HCT116 (cell line): Measurements from ENCODE around the gene MME. TPM values are rescaled to one million over a fixed set of nuclear protein-coding genes. Genes with fewer than 3 reads are reported as not detected.

Source experiments
- ATAC-seq: fragments of 200-7000 bp; cut with Tn5 transposase; 2 replicates; pipeline ENCODE4 v1.9.1; 2020; ENCODE audit warnings: mild to moderate bottlenecking, moderate library complexity
- BruUV-seq: library from RNA; stranded (reverse); fragments of 400-500 nt; replicated peaks from 2 replicates; lab custom pipeline; 2021; lab: Mats Ljungman, UMichigan
- CTCF ChIA-PET: fragments of 300-600 bp; sonication (Branson Sonifier 250); formaldehyde crosslinking; loops from one replicate; lab custom pipeline; 2021; ENCODE audit warnings: antibody characterized with exemption; lab: Charles Lee
- POLR2A ChIA-PET: fragments of 300-600, 350-600 bp; sonication (Branson Sonifier 250); formaldehyde crosslinking; loops from one replicate; lab custom pipeline; 2021; ENCODE audit warnings: antibody characterized with exemption; lab: Charles Lee
- RAD21 ChIA-PET, 2 experiments: fragments of 300-600 bp; sonication (Branson Sonifier 250); formaldehyde crosslinking; loops; one replicate each; lab custom pipeline; 2023; ENCODE audit warnings: low total read pairs in 2 of 2; ENCODE audit not compliant: uncharacterized antibody in 2 of 2, unreplicated experiment in 2 of 2, low non-redundant PET in 1 of 2; lab: Charles Lee
- DNase-seq: peaks from one replicate; pipeline ENCODE4 v3.0.0-alpha.2; 2010; ENCODE audit warnings: low read depth, low spot score
- H2AFZ ChIP-seq: fragments of 200-600 bp; shearing (Covaris generic), sonication (generic); 2 replicates; pipeline ENCODE4 v1.6.1; 2017; ENCODE audit warnings: low read depth, mixed run types, mixed read lengths, antibody characterized with exemption, low read length; ENCODE audit not compliant: poor library complexity, severe bottlenecking
- H3K27ac ChIP-seq: 2 replicates; pipeline ENCODE4 v1.5.1; 2012; ENCODE audit warnings: low read depth, low read length
- H3K27me3 ChIP-seq: fragments of 200-600 bp; sonication (generic); 2 replicates; pipeline ENCODE4 v1.6.1; 2016; ENCODE audit warnings: mixed run types, low read length, mixed read lengths; ENCODE audit not compliant: insufficient read depth
- H3K36me3 ChIP-seq, 2 experiments: fragments of 200-500 bp in 1 of 2; fragments of 200-600 bp in 1 of 2; sonication (Bioruptor generic) in 1 of 2; sonication (generic) in 1 of 2; 2 replicates each; pipeline versions ENCODE4 v1.5.1 to v1.6.1; 2014 to 2016; ENCODE audit warnings: low read length in 2 of 2, inconsistent platforms in 1 of 2, mixed read lengths in 1 of 2, mixed run types in 1 of 2; ENCODE audit not compliant: insufficient read depth in 2 of 2, control insufficient read depth in 1 of 2
- H3K4me1 ChIP-seq, 2 experiments: fragments of 200-600 bp in 1 of 2; sonication (generic) in 1 of 2; 2 replicates each; pipeline versions ENCODE4 v1.5.1 to v1.6.1; 2012 to 2017; ENCODE audit warnings: low read length in 2 of 2, inconsistent platforms in 1 of 2, mild to moderate bottlenecking in 1 of 2, mixed read lengths in 1 of 2, mixed run types in 1 of 2, moderate library complexity in 1 of 2; ENCODE audit not compliant: insufficient read depth in 2 of 2, control insufficient read depth in 1 of 2
- H3K4me2 ChIP-seq: fragments of 200-600 bp; sonication (generic); 2 replicates; pipeline ENCODE4 v1.6.1; 2017; ENCODE audit warnings: mixed run types, low read length, mixed read lengths
- H3K4me3 ChIP-seq, 2 experiments: fragments of 200-600 bp in 1 of 2; sonication (generic) in 1 of 2; replicated peaks in 1 of 2; 2 replicates each; pipeline ENCODE4 v1.5.1; 2011 to 2016; ENCODE audit warnings: low read length in 2 of 2, control low read depth in 1 of 2, low read depth in 1 of 2, mild to moderate bottlenecking in 1 of 2, mixed read lengths in 1 of 2, mixed run types in 1 of 2
- H3K79me2 ChIP-seq: fragments of 200-600 bp; sonication (generic); 2 replicates; pipeline ENCODE4 v1.6.1; 2017; ENCODE audit warnings: mild to moderate bottlenecking, mixed run types, low read length, moderate library complexity, mixed read lengths; ENCODE audit not compliant: insufficient read depth
- H3K9ac ChIP-seq: fragments of 200-600 bp; sonication (generic); 2 replicates; pipeline ENCODE4 v1.6.1; 2016; ENCODE audit warnings: low read length, mixed read lengths
- H3K9me2 ChIP-seq: fragments of 200-600 bp; sonication (generic), shearing (Covaris generic); 2 replicates; pipeline ENCODE4 v1.6.1; 2017; ENCODE audit warnings: mixed run types, mild to moderate bottlenecking, moderate library complexity; ENCODE audit not compliant: insufficient read depth
- H3K9me3 ChIP-seq, 2 experiments: fragments of 200-500 bp in 1 of 2; fragments of 200-600 bp in 1 of 2; sonication (Bioruptor generic) in 1 of 2; sonication (generic) in 1 of 2; 2 replicates each; pipeline ENCODE4 v1.6.1; 2014 to 2017; ENCODE audit warnings: low read length in 2 of 2, mixed read lengths in 2 of 2, inconsistent platforms in 1 of 2, low read depth in 1 of 2, mild to moderate bottlenecking in 1 of 2, mixed run types in 1 of 2, moderate library complexity in 1 of 2; ENCODE audit not compliant: control insufficient read depth in 1 of 2, insufficient read depth in 1 of 2
- H4K20me1 ChIP-seq: fragments of 200-600 bp; sonication (generic), shearing (Covaris generic); 2 replicates; pipeline ENCODE4 v1.6.1; 2017; ENCODE audit warnings: mixed run types, mild to moderate bottlenecking, moderate library complexity; ENCODE audit not compliant: insufficient read depth
- CBX3 ChIP-seq: IDR thresholded peaks from 2 replicates; pipeline ENCODE4 v1.6.1; 2012; ENCODE audit warnings: low read depth
- CTCF ChIP-seq, 3 experiments: fragments of 200-600 bp in 1 of 3; sonication (generic) in 1 of 3; IDR thresholded peaks in 2 of 3; conservative IDR thresholded peaks in 1 of 3; 2 replicates each; pipeline ENCODE4 v1.5.1; 2012 to 2017; ENCODE audit warnings: low read depth in 2 of 3, low read length in 2 of 3, antibody characterized with exemption in 1 of 3, borderline replicate concordance in 1 of 3, control low read depth in 1 of 3, mild to moderate bottlenecking in 1 of 3, mixed read lengths in 1 of 3, mixed run types in 1 of 3, moderate library complexity in 1 of 3; ENCODE audit not compliant: insufficient read depth in 1 of 3
- EGR1 ChIP-seq: IDR thresholded peaks from 2 replicates; pipeline ENCODE4 v1.6.1; 2012; ENCODE audit warnings: low read depth
- EZH2phosphoT487 ChIP-seq: fragments of 200-600 bp; IDR thresholded peaks from 2 replicates; pipeline ENCODE4 v1.6.1; 2018; ENCODE audit warnings: antibody characterized with exemption, borderline replicate concordance
- FOSL1 ChIP-seq: IDR thresholded peaks from 2 replicates; pipeline ENCODE4 v1.6.1; 2012; ENCODE audit warnings: low read depth
- JUND ChIP-seq: IDR thresholded peaks from 2 replicates; pipeline ENCODE4 v1.6.1; 2012
- POLR2A ChIP-seq: IDR thresholded peaks from 2 replicates; pipeline ENCODE4 v1.7.0; 2011; ENCODE audit warnings: borderline replicate concordance; ENCODE audit not compliant: insufficient read depth, insufficient read length; ENCODE audit errors: extremely low read depth
- POLR2AphosphoS5 ChIP-seq: IDR thresholded peaks from 2 replicates; pipeline ENCODE4 v1.6.1; 2011; ENCODE audit warnings: mild to moderate bottlenecking, low read depth, low read length, moderate library complexity
- SIN3A ChIP-seq: IDR thresholded peaks from 2 replicates; pipeline ENCODE4 v1.6.1; 2012; ENCODE audit warnings: low read depth
- SRF ChIP-seq: IDR thresholded peaks from 2 replicates; pipeline ENCODE4 v1.6.1; 2012; ENCODE audit warnings: low read depth
- TCF7L2 ChIP-seq: IDR thresholded peaks from 2 replicates; pipeline ENCODE4 v1.7.0; 2011; ENCODE audit warnings: borderline replicate concordance, inconsistent platforms; ENCODE audit not compliant: insufficient read depth, insufficient read length; ENCODE audit errors: extremely low read depth
- YY1 ChIP-seq: IDR thresholded peaks from 2 replicates; pipeline ENCODE4 v1.6.1; 2011; ENCODE audit warnings: low read length, low read depth, moderate library complexity, mild to moderate bottlenecking; ENCODE audit not compliant: insufficient replicate concordance; ENCODE audit errors: extremely low read depth
- intact Hi-C: fragments of 100-400 bp; cut with micrococcal nuclease; formaldehyde crosslinking; loops from 2 replicates; pipeline ENCODE4 v1.10.0; 2022
- total RNA-seq: library from RNA; stranded (reverse); gene quantifications from one replicate; pipeline ENCODE4 v1.2.1, GENCODE V29; 2021; ENCODE audit not compliant: unreplicated experiment
- TF ChIP-seq, protein P1 (sequence below): IDR thresholded peaks from 2 replicates; pipeline ENCODE4 v1.6.1; 2011; ENCODE audit warnings: mild to moderate bottlenecking, low read length, moderate library complexity; ENCODE audit not compliant: insufficient replicate concordance; ENCODE audit errors: extremely low read depth

The MME gene
- total RNA-seq, 1 experiment from 2014 or later, result 0.34 TPM

- POLR2A ChIA-PET, result no interaction called here
- no peak overlapping the region for H2AFZ ChIP-seq
- RAD21 ChIA-PET, result no interaction called here
- no peak for ATAC-seq
- intact Hi-C loops, result no loop called here
- peaks cover 3 to 15% of the 10 kb centered on the region in 2 experiments; a peak in 3 of 4 replicates for H3K4me1 ChIP-seq
- H3K9me2 ChIP-seq, result no peaks in the 10 kb centered on the region
- H3K9me3 ChIP-seq, result no peaks in the 10 kb centered on the region
- TF ChIP-seq FOSL1 (no peak), CTCF (IDR thresholded peaks at IDR 0.05 in 2 of 3, conservative IDR thresholded peaks at IDR 0.05 in 1 of 3; ENCODE audit: borderline replicate concordance in 1 of 3, insufficient read depth in 1 of 3, low read depth in 2 of 3, low read length in 2 of 3) (no peak), YY1 (no peak), EZH2phosphoT487 (no peak), SIN3A (no peak), EGR1 (no peak), POLR2AphosphoS5 (no peak), TCF7L2 (no peak), POLR2A (no peak), SRF (no peak), JUND (no peak), CBX3 (no peak)
- TF ChIP-seq, protein P1, sequence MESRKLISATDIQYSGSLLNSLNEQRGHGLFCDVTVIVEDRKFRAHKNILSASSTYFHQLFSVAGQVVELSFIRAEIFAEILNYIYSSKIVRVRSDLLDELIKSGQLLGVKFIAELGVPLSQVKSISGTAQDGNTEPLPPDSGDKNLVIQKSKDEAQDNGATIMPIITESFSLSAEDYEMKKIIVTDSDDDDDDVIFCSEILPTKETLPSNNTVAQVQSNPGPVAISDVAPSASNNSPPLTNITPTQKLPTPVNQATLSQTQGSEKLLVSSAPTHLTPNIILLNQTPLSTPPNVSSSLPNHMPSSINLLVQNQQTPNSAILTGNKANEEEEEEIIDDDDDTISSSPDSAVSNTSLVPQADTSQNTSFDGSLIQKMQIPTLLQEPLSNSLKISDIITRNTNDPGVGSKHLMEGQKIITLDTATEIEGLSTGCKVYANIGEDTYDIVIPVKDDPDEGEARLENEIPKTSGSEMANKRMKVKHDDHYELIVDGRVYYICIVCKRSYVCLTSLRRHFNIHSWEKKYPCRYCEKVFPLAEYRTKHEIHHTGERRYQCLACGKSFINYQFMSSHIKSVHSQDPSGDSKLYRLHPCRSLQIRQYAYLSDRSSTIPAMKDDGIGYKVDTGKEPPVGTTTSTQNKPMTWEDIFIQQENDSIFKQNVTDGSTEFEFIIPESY, result no peak
- TF ChIP-seq, all 23 proteins: peak for 0
- BruUV-seq, result no TSS peak
- CTCF ChIA-PET, result no interaction called here
- Histone ChIP-seq H3K4me2 (no peak overlapping the region), H3K9ac (no peak overlapping the region), H3K36me3 (no peaks in the 10 kb centered on the region), H3K27ac (no peak overlapping the region), H3K27me3 (no peaks in the 10 kb centered on the region), H3K4me3 (no peak overlapping the region), H4K20me1 (no peaks in the 10 kb centered on the region), H3K79me2 (no peaks in the 10 kb centered on the region)
- DNase-seq, result no peak
These were observed 150.3 kb downstream of the MME start for GRCh38 chr3:155230382-155230781.
